Gastroesophageal sphincter (tissue), 4 donors: ENCODE data around the gene HELT. TPM values are rescaled to one million over a fixed set of nuclear protein-coding genes. Genes with fewer than 3 reads are reported as not detected.
"Not testable (repeated sequence)": the region's sequence is repeated elsewhere in the genome, so short reads cannot be mapped to it uniquely, and the experiment has no call there.

Experiments
- ATAC-seq: fragments of 150-250 bp; one replicate; pipeline ENCODE4 v1.9.1; 2016; ENCODE audit warnings: mild to moderate bottlenecking, moderate library complexity
- H3K27ac ChIP-seq, 4 donors: fragments of 200-600 bp; sonication (generic) in 3 of 4; 1 replicate in 3 of 4; 2 replicates in 1 of 4; pipeline ENCODE4 v1.5.1; 2016 to 2019
- H3K27me3 ChIP-seq: fragments of 200-600 bp; sonication (generic); one replicate; pipeline ENCODE4 v1.5.1; 2019
- H3K36me3 ChIP-seq, 2 donors: fragments of 200-600 bp; sonication (generic); one replicate each; pipeline ENCODE4 v1.5.1; 2019; ENCODE audit warnings: control low read depth in 1 of 2
- H3K4me1 ChIP-seq, 3 donors: fragments of 200-600 bp; sonication (generic); 1 replicate in 2 of 3; 2 replicates in 1 of 3; pipeline ENCODE4 v1.5.1; 2016 to 2019; ENCODE audit warnings: control low read depth in 2 of 3
- H3K4me3 ChIP-seq, 2 donors: fragments of 200-600 bp; sonication (generic); one replicate each; pipeline ENCODE4 v1.5.1; 2019; ENCODE audit warnings: mild to moderate bottlenecking in 1 of 2, moderate library complexity in 1 of 2
- H3K9me3 ChIP-seq, 3 donors: fragments of 200-600 bp; sonication (generic); one replicate each; pipeline ENCODE4 v1.5.1; 2017 to 2019; ENCODE audit warnings: control low read depth in 2 of 3
- EP300 ChIP-seq: sonication (generic); formaldehyde crosslinking; IDR thresholded peaks from one replicate; pipeline ENCODE4 v1.6.1; 2017; ENCODE audit warnings: antibody characterized with exemption, mild to moderate bottlenecking
- POLR2A ChIP-seq, 2 donors: fragments of 450-650 bp; IDR thresholded peaks; one replicate each; pipeline ENCODE4 v1.6.1; 2017; ENCODE audit warnings: antibody characterized with exemption in 2 of 2, mild to moderate bottlenecking in 2 of 2, moderate library complexity in 1 of 2
- POLR2AphosphoS5 ChIP-seq: sonication (generic); formaldehyde crosslinking; IDR thresholded peaks from one replicate; pipeline ENCODE4 v1.6.1; 2017; ENCODE audit warnings: antibody characterized with exemption
- WGBS, 2 donors: methylation state at CpG; one replicate each; pipeline ENCODE4 v1.1.5; 2018; ENCODE audit warnings: low coverage in 1 of 2; 5-methylcytosine and 5-hydroxymethylcytosine counted together
- total RNA-seq, 4 donors: library from RNA; depleted of rRNA; stranded (reverse); fragments of >200 nt; gene quantifications; one replicate each; pipeline ENCODE4 v1.1.0, GENCODE V29; 2016
- TF ChIP-seq, protein P1 (sequence below), 4 experiments: fragments of 200-600 bp in 2 of 4; fragments of 450-650 bp in 2 of 4; sonication (generic) in 1 of 4; IDR thresholded peaks; one replicate each; pipeline ENCODE4 v1.5.1; 2017 to 2019; ENCODE audit warnings: antibody characterized with exemption in 4 of 4, mild to moderate bottlenecking in 2 of 4, moderate library complexity in 2 of 4

HELT gene
- total RNA-seq, 4 donors from 2014 or later, result not detected

DNA sequence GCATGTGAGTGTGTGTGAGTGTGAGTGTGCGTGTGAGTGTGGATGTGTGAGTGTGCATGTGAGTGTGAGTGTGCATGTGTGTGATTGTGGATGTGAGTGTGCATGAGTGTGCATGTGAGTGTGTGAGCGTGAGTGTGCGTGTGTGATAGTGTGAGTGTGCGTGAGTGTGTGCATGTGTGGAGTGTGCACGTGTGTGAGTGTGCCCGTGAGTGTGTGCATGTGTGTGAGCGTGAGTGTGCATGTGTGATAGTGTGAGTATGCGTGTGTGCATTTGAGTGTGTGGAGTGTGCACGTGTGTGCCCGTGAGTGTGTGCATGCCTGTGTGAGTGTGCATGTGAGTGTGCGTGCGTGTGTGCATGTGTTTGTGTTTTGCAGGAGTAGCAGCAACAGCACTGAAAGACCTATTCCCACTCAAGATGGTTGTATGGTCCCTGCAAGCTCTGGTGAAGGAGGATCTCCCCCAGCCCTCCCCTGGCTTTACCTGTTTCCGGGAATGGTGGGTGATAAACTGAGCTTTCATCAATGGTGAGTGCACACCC is 30.7 kb upstream of the HELT start:
- no peaks in the 10 kb centered on the region for H3K9me3 ChIP-seq
- H3K4me3 ChIP-seq, result no peak overlapping the region
- TF ChIP-seq, protein P1, sequence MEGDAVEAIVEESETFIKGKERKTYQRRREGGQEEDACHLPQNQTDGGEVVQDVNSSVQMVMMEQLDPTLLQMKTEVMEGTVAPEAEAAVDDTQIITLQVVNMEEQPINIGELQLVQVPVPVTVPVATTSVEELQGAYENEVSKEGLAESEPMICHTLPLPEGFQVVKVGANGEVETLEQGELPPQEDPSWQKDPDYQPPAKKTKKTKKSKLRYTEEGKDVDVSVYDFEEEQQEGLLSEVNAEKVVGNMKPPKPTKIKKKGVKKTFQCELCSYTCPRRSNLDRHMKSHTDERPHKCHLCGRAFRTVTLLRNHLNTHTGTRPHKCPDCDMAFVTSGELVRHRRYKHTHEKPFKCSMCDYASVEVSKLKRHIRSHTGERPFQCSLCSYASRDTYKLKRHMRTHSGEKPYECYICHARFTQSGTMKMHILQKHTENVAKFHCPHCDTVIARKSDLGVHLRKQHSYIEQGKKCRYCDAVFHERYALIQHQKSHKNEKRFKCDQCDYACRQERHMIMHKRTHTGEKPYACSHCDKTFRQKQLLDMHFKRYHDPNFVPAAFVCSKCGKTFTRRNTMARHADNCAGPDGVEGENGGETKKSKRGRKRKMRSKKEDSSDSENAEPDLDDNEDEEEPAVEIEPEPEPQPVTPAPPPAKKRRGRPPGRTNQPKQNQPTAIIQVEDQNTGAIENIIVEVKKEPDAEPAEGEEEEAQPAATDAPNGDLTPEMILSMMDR (IDR thresholded peaks at IDR 0.05), result no peak
- no peak for TF ChIP-seq POLR2A (IDR thresholded peaks at IDR 0.05)
- peaks cover 0 to 9% (median 0%) of the 10 kb centered on the region in 3 donors for H3K4me1 ChIP-seq
- 87 to 95% methylated on average over 11 to 13 of the region's 13 CpGs for WGBS, 2 donors
- no peaks in the 10 kb centered on the region for H3K36me3 ChIP-seq
- H3K27ac ChIP-seq, result no peak overlapping the region
- no peak for ATAC-seq
- peaks cover 6% of the 10 kb centered on the region for H3K27me3 ChIP-seq

DNA sequence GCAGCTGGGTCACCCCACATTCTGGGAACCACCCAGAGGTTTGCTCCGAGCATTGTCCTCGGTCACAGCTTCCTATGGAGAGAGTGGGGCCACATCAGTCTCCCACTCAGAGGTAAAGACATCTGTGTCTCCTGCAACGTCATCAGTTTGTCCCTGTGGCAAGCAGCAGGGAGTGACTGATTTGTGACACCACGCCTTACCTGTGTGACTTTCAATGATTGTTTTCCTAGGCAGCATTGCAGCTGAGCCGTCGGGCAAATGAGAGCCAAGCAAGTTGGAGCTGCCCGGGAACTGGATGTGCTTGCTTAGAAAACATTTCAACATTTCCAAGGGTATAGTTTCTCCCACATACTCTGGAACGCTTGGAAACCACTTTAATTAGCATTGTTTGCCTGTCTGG is 29.7 kb upstream of the HELT start:
- WGBS, 2 donors, result 73 to 86% methylated on average over 1 to 4 of the region's 8 CpGs
- TF ChIP-seq, protein P1 (IDR thresholded peaks at IDR 0.05), result no peak
- TF ChIP-seq POLR2A (IDR thresholded peaks at IDR 0.05) (no peak), POLR2AphosphoS5 (no peak), EP300 (no peak)
- no peaks in the 10 kb centered on the region for H3K36me3 ChIP-seq
- no peak overlapping the region for H3K4me3 ChIP-seq
- peaks cover 15% of the 10 kb centered on the region for H3K27me3 ChIP-seq
- no peak for ATAC-seq
- H3K9me3 ChIP-seq, result no peaks in the 10 kb centered on the region
- no peak overlapping the region for H3K27ac ChIP-seq
- peaks cover 0 to 4% (median 0%) of the 10 kb centered on the region in 3 donors for H3K4me1 ChIP-seq

DNA sequence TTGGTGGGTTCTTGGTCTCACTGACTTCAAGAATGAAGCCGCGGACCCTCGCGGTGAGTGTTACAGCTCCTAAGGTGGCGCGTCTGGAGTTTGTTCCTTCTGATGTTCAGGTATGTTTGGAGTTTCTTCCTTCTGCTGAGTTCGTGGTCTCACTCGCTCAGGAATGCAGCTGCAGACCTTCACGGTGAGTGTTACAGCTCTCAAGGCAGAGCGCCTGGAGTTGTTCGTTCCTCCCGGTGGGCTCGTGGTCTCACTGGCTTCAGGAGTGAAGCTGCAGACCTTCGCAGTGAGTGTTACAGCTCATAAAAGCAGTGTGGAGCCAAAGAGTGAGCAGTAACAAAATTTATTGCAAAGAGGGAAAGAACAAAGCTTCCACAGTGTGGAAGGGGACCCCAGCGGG is 29.0 kb upstream of the HELT start:
- ATAC-seq, H3K9me3 ChIP-seq, H3K4me3 ChIP-seq, H3K4me1 ChIP-seq, H3K27ac ChIP-seq, H3K36me3 ChIP-seq: not testable (repeated sequence)
- WGBS, 2 donors, result 79 to 83% methylated on average over 1 to 4 of the region's 15 CpGs
- peaks cover 22% of the 10 kb centered on the region for H3K27me3 ChIP-seq

DNA sequence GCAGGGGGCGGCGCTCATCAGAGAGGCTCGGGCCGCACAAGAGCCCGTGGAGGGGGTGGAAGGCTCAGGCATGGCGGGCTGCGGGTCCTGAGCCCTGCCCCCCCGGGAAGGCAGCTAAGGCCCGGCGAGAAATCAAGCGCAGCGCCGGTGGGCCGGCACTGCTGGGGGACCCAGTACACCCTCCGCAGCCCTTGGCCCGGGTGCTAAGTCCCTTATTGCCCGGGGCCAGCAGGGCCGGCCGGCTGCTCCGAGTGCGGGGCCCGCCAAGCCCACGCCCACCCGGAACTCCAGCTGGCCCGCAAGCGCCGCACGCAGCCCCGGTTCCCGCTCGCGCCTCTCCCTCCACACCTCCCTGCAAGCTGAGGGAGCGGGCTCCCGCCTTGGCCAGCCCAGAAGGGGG is 28.2 kb upstream of the HELT start:
- H3K9me3 ChIP-seq, ATAC-seq, H3K4me3 ChIP-seq, H3K36me3 ChIP-seq, H3K4me1 ChIP-seq, H3K27ac ChIP-seq: not testable (repeated sequence)
- H3K27me3 ChIP-seq, result peaks cover 26% of the 10 kb centered on the region
- no CpG with 5 or more reads among the region's 34 CpGs for WGBS, 2 donors

DNA sequence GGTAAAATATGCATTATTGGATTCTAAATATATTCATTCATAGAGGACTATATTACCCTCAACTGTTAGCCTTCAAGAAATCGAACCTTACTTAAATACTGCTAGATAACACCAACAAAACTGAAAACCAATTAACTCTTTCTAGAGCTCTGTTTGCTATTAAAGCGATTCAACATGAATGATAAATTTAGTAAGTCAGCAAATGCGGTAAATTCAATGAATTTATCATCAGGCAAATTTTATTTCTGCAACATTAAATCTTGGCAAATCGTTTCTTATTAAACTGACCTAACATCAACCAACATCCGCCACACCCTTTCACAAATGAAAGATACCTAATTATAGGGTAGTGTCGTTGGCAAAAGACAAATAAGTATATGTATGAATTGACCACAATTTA is 26.4 kb upstream of the HELT start:
- no peak for ATAC-seq
- 65 to 78% methylated on average over 6 of the region's 6 CpGs for WGBS, 2 donors
- Histone ChIP-seq H3K4me1 (no peaks in the 10 kb centered on the region), H3K36me3 (no peaks in the 10 kb centered on the region), H3K27me3 (peaks cover 29% of the 10 kb centered on the region), H3K27ac (no peak overlapping the region), H3K9me3 (no peaks in the 10 kb centered on the region), H3K4me3 (no peak overlapping the region)
- TF ChIP-seq, protein P1 (IDR thresholded peaks at IDR 0.05), result no peak
- TF ChIP-seq POLR2A (IDR thresholded peaks at IDR 0.05), result no peak
- TF ChIP-seq POLR2AphosphoS5, result no peak
- no peak for TF ChIP-seq EP300

DNA sequence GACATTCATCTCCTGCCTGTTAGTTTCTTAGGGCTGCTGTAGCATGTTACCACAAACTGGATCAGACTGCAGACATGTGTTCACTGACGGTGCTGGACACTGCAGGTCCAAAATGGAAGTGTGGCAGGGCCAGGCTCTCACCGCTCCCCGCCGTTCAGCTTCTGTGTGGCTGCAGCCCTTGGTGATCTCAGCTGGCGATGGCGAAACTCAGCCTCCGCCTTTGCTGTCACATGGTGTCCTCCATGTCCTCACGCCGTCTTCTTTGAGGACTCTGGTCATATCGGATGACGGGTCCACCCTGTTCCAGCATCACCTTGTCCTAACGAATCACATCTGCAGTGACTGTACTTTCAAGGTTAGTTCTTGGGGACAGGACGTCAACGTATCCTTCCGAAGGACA is 25.9 kb upstream of the HELT start:
- WGBS, 2 donors, result 83 to 86% methylated on average over 9 to 13 of the region's 15 CpGs
- H3K36me3 ChIP-seq, result no peaks in the 10 kb centered on the region
- no peak for TF ChIP-seq EP300
- TF ChIP-seq POLR2AphosphoS5, result no peak
- no peak for TF ChIP-seq POLR2A (IDR thresholded peaks at IDR 0.05)
- TF ChIP-seq, protein P1 (IDR thresholded peaks at IDR 0.05), result no peak

More for the DNA sequence above, 25.9 kb upstream of the HELT start:
- Histone ChIP-seq H3K4me1 (no peaks in the 10 kb centered on the region), H3K4me3 (no peak overlapping the region), H3K27me3 (peaks cover 29% of the 10 kb centered on the region), H3K9me3 (no peaks in the 10 kb centered on the region), H3K27ac (no peak overlapping the region)
- ATAC-seq, result no peak
